ENCODE data around the gene SLFN12L. TPM values are rescaled to one million over a fixed set of nuclear protein-coding genes. Genes with fewer than 3 reads are reported as not detected.
"Not testable (repeated sequence)": the region's sequence is repeated elsewhere in the genome, so short reads cannot be mapped to it uniquely, and the experiment has no call there.

Gene SLFN12L
- polyA plus RNA-seq, 1 donor from 2014 or later = 1.9 TPM

DNA sequence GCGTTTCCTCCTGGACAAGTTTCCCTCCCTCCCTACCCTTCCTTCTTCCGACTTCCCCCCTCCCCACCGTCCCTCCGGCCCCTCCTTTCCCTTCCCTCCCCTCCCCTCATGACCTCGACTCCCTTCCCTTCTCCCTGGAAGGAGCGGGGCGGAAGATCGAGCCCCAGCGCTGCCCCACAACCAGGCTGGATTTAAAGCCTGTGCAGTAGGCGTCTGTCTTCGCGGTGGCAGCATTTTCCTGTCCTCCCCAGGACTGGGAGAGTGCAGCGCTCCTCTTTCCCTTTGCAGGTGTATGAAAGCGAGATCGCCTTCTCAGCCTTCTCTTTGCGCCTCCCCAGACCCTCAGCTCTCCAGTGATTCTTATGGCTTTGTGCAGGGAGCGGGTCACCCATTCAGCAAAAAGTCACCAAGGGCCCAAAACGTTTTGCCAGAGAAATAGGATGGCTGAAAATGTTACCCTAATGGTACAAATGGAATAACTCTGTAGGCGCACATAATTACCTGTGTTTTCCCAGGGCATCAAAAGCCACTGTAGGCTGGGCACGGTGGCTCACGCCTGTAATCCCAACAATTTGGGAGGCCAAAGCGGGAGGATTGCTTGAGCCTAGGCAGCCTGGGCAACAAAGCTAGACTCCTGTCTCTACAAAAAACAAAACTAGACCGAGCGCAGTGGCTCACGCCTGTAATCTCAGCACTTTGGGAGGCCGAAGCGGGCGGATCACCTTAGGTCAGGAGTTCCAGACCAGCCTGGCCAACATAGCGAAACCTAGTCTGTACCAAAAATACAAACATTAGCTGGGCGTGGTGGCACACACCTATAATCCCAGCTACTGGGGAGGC, 40.8 kb downstream of the SLFN12L start:
- peaks cover 0 to 12% (median 11%) of the 10 kb centered on the region in 3 donors for H3K4me1 Mint-ChIP-seq
- peaks cover 4 to 5% (median 5%) of the 10 kb centered on the region in 3 donors for H3K9me3 Mint-ChIP-seq
- peak overlapping the region; percentile 31 to 90 (median 33) for H3K27ac Mint-ChIP-seq
- H3K36me3 Mint-ChIP-seq = no peaks in the 10 kb centered on the region
- H3K27me3 Mint-ChIP-seq = peaks cover 49% of the 10 kb centered on the region
- H3K4me3 Mint-ChIP-seq = peak overlapping the region in 2 of 4 donors; percentile 49 to 63

DNA sequence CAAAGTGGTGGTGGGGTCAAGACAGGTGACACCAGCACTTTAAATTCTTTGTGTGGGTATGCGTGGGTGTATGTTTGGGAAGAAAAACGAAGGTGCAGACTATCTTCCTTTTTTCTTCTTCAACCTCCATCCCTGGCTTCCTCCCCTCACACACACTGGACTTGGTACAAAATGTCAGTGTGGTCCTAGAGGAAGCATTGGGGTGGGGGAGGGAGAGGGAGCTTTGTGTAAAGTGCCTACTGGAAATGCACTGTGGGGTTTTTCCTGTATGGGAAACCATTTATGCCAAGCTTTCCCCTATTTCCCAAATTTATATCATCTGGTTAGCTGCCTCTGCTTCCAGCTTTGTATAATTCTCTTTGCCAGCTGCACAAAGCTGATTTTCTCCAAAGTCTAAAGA, 44.4 kb downstream of the SLFN12L start:
- peaks cover 0 to 6% (median 2%) of the 10 kb centered on the region in 3 donors for H3K9me3 Mint-ChIP-seq
- peaks cover 12 to 14% (median 13%) of the 10 kb centered on the region in 3 donors for H3K4me1 Mint-ChIP-seq
- peaks cover 1% of the 10 kb centered on the region for H3K36me3 Mint-ChIP-seq
- peaks cover 72% of the 10 kb centered on the region for H3K27me3 Mint-ChIP-seq
- peak overlapping the region in 1 of 3 donors; percentile 61 for H3K27ac Mint-ChIP-seq
- H3K4me3 Mint-ChIP-seq = peak overlapping the region in 1 of 4 donors; percentile 44

DNA sequence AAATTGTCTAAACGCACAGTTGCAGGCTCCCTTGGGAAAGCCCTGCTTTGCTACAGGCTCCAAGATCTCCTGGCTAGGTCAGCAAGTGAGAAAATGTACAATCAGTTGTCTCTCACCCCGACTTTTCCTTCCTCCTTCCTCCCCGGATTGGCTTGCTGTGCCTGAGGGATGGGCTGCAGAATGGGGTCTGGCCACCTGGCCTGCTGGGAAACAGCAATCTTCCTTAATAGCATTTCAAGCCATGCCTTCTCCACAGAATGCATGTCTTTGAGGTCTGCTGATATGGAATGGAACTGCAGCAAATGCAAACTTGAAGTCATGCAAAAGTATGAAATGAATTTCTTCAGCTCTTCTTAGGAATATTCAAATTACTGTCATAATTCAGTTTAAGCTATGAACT, 46.1 kb downstream of the SLFN12L start:
- peaks cover 0 to 6% (median 2%) of the 10 kb centered on the region in 3 donors for H3K9me3 Mint-ChIP-seq
- peak overlapping the region in 1 of 3 donors; percentile 49 for H3K27ac Mint-ChIP-seq
- peaks cover 62% of the 10 kb centered on the region for H3K27me3 Mint-ChIP-seq
- peak overlapping the region in 1 of 4 donors; percentile 79 for H3K4me3 Mint-ChIP-seq
- H3K36me3 Mint-ChIP-seq = peaks cover 1% of the 10 kb centered on the region
- peaks cover 16 to 18% (median 16%) of the 10 kb centered on the region in 3 donors for H3K4me1 Mint-ChIP-seq

DNA sequence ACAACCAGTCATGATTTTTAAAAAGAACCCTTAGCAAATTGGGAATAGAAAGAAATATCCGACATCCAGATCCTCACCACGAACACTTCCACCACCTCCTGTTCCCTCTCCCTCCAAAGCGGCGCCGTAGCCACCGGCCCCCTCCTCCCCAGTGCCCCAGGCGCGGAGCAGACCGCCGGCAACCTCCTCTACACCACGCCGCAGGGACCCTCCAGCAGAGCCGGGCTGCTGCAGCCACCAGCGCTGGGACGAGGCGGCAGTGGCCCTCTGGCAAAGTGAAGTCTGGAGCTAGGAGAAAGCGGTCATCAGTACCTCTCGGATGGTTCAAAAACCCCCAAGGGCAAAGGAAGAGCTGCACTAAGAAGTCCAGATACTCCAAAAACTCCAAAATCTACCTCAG, 47.5 kb downstream of the SLFN12L start:
- Mint-ChIP-seq H3K27me3 (peaks cover 49% of the 10 kb centered on the region), H3K4me1 (peaks cover 13 to 16% (median 16%) of the 10 kb centered on the region in 3 donors), H3K9me3 (peaks cover 0 to 6% (median 2%) of the 10 kb centered on the region in 3 donors), H3K4me3 (peak overlapping the region in 2 of 4 donors; percentile 9 to 93), H3K27ac (peak overlapping the region in 2 of 3 donors; percentile 73 to 90), H3K36me3 (peaks cover 1% of the 10 kb centered on the region)

DNA sequence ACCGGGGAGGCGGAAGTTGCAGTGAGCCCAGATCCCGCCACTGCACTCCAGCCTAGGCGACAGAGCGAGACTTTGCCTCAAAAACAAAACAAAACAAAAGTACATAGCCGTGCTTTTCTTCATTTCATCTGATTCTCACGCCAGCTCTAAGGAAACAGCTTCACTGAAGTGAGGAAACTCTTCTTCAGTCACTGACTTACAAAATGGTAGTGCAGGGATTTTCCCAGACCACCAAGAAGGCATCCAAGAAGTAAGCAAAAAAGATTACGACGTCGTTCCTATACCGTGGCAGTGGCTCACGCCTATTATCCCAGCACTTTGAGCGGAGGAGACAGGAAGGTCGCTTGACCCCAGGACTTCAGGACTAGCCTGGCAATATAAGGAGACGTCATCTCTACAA, 48.5 kb downstream of the SLFN12L start:
- peak overlapping the region in 2 of 3 donors; percentile 73 to 90 for H3K27ac Mint-ChIP-seq
- peaks cover 1% of the 10 kb centered on the region for H3K36me3 Mint-ChIP-seq
- peaks cover 45% of the 10 kb centered on the region for H3K27me3 Mint-ChIP-seq
- H3K4me1 Mint-ChIP-seq = peaks cover 13 to 17% (median 16%) of the 10 kb centered on the region in 3 donors
- H3K9me3 Mint-ChIP-seq = peaks cover 0 to 7% (median 2%) of the 10 kb centered on the region in 3 donors
- peak overlapping the region in 3 of 4 donors; percentile 38 to 93 (median 65) for H3K4me3 Mint-ChIP-seq

DNA sequence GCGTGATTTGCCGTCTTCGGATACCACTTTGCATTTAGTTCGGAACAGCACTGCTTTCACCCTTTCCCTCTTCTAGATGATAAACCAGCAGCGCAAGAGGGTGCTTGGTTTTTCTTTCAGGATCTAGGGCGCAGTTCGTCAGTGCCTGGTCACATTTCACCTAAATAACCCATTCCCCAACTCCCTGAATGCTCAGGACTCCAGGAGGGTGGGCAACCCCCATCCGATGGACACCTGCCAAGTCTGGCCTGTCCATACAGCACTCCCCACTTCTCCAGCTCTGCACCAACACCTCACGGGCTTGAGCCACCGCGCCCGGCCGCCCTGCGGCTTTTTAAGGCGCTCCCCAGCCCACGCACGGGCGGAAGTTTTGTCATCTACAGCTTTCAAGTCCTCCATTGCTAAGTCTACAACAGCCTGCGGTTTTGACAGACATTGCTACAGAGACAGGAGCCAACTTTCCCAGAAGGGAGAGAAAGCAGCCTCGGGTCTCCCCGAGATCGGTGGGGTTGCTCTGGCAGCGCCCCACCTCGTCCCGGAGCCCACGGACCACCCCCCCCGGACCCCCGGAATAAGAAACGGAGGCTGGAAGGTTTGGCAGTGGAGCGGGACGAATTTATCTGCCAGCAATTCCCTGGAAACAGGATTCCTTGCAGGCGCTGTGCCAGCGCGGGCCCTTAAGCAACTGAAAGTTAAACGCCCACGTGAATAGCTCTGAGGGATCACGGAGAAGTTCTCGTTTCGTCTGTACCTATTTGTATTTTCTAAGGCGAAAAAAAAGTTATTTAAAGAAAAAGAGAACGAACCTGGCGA, 50.4 kb downstream of the SLFN12L start:
- Mint-ChIP-seq H3K4me1 (peaks cover 9 to 17% (median 11%) of the 10 kb centered on the region in 3 donors), H3K27me3 (peaks cover 31% of the 10 kb centered on the region), H3K4me3 (peak overlapping the region; percentile 92 to 96 (median 92)), H3K36me3 (peaks cover 1% of the 10 kb centered on the region), H3K9me3 (peaks cover 0 to 8% (median 0%) of the 10 kb centered on the region in 3 donors), H3K27ac (peak overlapping the region; percentile 19 to 90 (median 76))

DNA sequence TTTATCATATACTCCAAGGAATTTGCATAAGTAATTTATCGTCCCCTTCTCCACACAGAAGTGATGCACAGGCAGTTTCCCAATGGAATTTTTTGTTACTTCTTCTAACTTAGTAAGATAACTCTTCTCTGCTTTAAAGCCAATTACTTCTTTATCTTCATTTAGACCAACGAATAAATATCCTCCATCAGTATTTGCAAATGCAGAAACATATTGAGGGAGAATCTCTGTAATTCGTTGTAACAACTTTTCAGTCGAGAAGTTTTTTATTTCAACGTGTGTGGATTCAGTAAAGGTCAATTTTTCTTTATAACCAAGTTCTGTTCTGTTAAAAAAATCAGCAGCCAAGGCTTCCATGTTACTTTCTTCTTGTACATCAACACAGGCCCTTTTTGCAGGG, 58.2 kb downstream of the SLFN12L start:
- Mint-ChIP-seq H3K9me3 (peaks cover 0 to 26% (median 2%) of the 10 kb centered on the region in 3 donors), H3K4me3 (no peak overlapping the region), H3K27ac (peak overlapping the region in 1 of 3 donors; percentile 14), H3K4me1 (peaks cover 0 to 3% (median 0%) of the 10 kb centered on the region in 3 donors), H3K36me3 (peaks cover 2% of the 10 kb centered on the region), H3K27me3 (peaks cover 1% of the 10 kb centered on the region)

DNA sequence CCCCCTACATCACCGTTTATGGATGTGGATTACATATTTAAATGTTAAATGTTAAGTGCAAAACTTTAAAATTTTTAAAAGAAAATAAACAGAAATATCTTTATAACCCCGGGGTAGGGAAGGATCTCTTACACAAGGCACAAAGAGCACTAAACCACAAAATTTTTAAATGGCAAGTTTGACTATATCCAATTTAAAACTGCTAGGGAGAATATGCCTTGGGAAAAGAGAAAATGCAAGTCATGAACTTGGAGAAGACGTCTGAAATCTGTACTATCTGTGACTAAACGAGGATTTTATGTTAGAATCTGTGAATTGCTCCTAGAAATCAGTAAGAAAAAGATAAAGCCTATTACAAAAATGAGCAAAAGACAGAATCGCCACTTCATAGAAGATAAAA, 60.2 kb downstream of the SLFN12L start:
- Mint-ChIP-seq H3K4me3 (no peak overlapping the region), H3K4me1 (peaks cover 0 to 2% (median 0%) of the 10 kb centered on the region in 3 donors), H3K36me3 (peaks cover 2% of the 10 kb centered on the region), H3K27me3 (peaks cover 1% of the 10 kb centered on the region), H3K9me3 (peaks cover 0 to 26% (median 0%) of the 10 kb centered on the region in 3 donors), H3K27ac (no peak overlapping the region)

DNA sequence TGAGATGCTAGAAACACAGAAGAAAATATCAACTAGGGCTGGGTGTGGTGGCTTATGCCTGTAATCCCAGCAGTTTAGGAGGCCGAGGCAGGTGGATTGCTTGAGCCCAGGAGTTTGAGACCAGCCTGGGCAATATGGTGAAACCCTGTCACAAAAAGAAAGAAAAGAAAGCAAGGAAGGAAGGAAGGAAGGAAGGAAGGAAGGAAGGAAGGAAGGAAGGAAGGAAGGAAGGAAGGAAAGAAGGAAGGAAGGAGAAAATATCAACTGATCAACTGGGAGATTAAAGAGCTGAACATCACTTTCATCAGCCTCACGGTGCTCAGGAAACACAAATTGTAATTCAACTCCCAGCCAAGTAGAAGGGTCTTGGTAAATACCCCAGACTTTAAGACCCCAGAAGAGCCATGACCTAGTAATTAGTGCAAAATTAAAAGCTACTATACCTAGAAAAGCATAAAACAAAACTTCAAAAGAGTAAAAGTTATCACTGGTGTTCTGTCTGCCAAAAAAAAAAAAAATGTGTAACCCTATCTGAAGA, 61.1 kb downstream of the SLFN12L start:
- peaks cover 2% of the 10 kb centered on the region for H3K36me3 Mint-ChIP-seq
- no peaks in the 10 kb centered on the region for H3K27me3 Mint-ChIP-seq
- peak overlapping the region in 1 of 3 donors; percentile 47 for H3K27ac Mint-ChIP-seq
- H3K4me1 Mint-ChIP-seq = peaks cover 0 to 2% (median 0%) of the 10 kb centered on the region in 3 donors
- H3K4me3 Mint-ChIP-seq = no peak overlapping the region
- H3K9me3 Mint-ChIP-seq = peaks cover 0 to 30% (median 0%) of the 10 kb centered on the region in 3 donors

DNA sequence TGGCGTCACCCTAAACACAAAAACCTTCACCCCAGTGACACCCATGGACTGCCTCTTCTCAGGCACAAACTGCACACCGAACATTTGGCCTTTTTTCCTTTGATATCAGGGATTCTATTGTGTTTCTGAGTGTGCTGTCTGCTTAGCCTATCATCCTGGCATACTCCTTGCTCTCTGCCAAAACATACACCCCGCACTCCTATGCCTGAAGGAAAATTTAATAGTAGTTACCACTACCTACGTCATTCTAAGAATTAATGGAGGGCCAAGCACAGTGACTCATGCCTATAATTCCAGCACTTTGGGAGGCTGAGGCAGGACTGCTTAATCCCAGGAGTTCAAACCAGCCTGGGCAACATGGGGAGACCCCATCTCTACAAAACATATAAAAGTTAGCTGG, 69.0 kb downstream of the SLFN12L start:
- H3K27me3 Mint-ChIP-seq = peaks cover 3% of the 10 kb centered on the region
- peaks cover 0 to 2% (median 1%) of the 10 kb centered on the region in 3 donors for H3K4me1 Mint-ChIP-seq
- peak overlapping the region in 1 of 3 donors; percentile 88 for H3K27ac Mint-ChIP-seq
- no peaks in the 10 kb centered on the region for H3K36me3 Mint-ChIP-seq
- H3K9me3 Mint-ChIP-seq = peaks cover 0 to 4% (median 0%) of the 10 kb centered on the region in 3 donors
- H3K4me3 Mint-ChIP-seq = no peak overlapping the region

DNA sequence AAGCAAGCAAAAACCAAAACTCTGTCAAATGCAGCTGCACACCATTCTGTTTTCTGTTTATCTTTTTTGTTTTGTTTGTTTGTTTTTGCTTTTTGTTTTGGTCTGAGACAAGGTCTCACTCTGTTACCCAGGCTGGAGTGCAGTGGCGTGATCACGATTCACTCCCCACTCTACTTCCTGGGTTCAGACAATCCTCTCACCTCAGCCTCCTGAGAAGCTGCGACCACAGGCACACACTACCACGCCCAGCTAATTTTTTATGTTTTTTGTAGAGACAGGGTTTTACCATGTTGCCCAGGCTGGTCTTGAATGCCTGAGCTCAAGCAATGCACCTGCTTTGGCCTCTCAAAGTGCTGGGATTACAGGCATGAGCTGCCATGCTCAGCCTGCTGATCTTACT, 69.7 kb downstream of the SLFN12L start:
- Mint-ChIP-seq H3K4me3 (no peak overlapping the region), H3K27me3 (peaks cover 3% of the 10 kb centered on the region), H3K9me3 (peaks cover 0 to 4% (median 0%) of the 10 kb centered on the region in 3 donors), H3K4me1 (peaks cover 0 to 2% (median 1%) of the 10 kb centered on the region in 3 donors), H3K36me3 (no peaks in the 10 kb centered on the region), H3K27ac (peak overlapping the region in 1 of 3 donors; percentile 88)

DNA sequence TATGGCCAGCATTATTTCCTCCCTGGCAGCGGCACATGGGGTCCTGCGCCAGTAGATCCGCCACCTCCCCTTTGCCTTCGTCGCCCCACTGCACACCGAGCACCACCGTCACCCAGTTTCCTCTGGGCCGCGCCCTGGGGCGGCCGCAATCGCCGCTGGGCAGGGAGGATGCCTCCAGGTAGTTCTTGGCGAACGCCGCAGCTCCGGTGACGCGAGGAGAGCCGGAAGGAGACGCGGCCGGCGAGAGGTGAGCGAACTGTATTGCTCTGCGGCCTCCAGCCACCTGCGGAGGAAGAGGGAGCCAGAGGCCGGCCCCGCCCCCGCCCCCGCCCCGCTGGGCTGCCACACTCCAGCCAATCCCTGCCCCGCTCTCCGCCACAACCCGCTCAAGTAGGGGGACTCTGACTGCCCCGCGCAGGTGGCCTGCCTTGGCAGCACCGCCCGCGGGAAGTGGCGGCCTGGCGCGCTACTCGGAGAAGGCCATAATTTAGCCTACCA, 77.1 kb downstream of the SLFN12L start:
- Mint-ChIP-seq H3K27me3 (peaks cover 3% of the 10 kb centered on the region), H3K9me3 (peaks cover 0 to 9% (median 1%) of the 10 kb centered on the region in 3 donors), H3K4me1 (peaks cover 8 to 20% (median 9%) of the 10 kb centered on the region in 3 donors), H3K36me3 (no peaks in the 10 kb centered on the region), H3K4me3 (peak overlapping the region; percentile 48 to 88 (median 80)), H3K27ac (peak overlapping the region; percentile 50 to 93 (median 89))

DNA sequence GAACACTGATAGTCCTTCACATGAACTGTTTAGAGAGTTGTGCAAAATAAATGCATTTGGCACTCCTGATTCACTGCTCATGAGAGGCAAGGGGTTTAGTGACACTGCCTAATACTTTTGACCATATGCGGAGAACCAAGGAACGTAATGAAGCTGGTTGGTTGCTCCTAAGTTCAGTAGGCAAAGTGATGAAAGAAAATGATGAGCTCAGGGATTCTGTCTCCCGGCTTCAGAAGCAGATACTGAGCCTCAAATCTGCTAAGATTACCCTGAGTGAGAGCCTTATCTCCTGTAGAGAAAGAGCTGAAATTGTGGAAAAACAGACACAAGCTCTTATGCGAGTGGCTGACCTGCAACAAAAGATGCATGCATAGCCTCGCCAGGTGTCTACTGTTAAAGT, 83.4 kb downstream of the SLFN12L start:
- peak overlapping the region in 1 of 4 donors; percentile 10 for H3K4me3 Mint-ChIP-seq
- not testable (repeated sequence) for H3K36me3 Mint-ChIP-seq, H3K27me3 Mint-ChIP-seq, H3K9me3 Mint-ChIP-seq, H3K27ac Mint-ChIP-seq, H3K4me1 Mint-ChIP-seq

DNA sequence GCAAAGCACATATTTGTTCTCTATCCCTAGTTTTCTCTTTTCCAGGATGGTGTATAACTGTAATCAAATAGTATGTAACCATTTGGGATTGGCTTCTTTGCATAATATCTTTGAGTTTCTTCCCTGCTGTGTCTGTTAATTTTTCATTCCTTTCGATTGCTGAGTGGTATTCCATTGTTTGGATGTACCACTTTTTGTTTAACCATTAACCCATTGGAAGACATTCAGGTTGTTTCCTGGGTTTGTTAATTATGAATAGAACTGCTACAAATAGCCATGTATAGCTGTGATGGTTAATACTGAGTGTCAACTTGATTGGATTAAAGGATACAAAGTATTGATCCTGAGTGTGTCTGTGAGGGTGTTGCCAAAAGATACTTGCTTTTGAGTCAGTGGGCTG, 84.3 kb downstream of the SLFN12L start:
- peaks cover 5 to 8% (median 6%) of the 10 kb centered on the region in 3 donors for H3K4me1 Mint-ChIP-seq
- peaks cover 0 to 3% (median 0%) of the 10 kb centered on the region in 3 donors for H3K9me3 Mint-ChIP-seq
- H3K4me3 Mint-ChIP-seq = peak overlapping the region in 1 of 4 donors; percentile 36
- H3K36me3 Mint-ChIP-seq = no peaks in the 10 kb centered on the region
- H3K27me3 Mint-ChIP-seq = no peaks in the 10 kb centered on the region
- H3K27ac Mint-ChIP-seq = peak overlapping the region in 2 of 3 donors; percentile 6 to 54

Data from IgD-negative memory B cell (primary cell).